Type B pancreatic cell (in vitro differentiated cells): ENCODE results near the gene MYL6. TPM values are rescaled to one million over a fixed set of nuclear protein-coding genes. Genes with fewer than 3 reads are reported as not detected.

Experiments
- DNase-seq: peaks from one replicate; pipeline ENCODE4 v3.0.0; 2021; ENCODE audit warnings: mixed read lengths; ENCODE audit not compliant: unreplicated experiment; ENCODE audit errors: extremely low spot score
- H3K27ac Mint-ChIP-seq: 2 replicates; pipeline ENCODE4 v1.8.0; 2021; ENCODE audit warnings: mild to moderate bottlenecking, mixed read lengths
- H3K27me3 Mint-ChIP-seq: 2 replicates; pipeline ENCODE4 v1.8.0; 2021; ENCODE audit warnings: mixed read lengths
- H3K36me3 Mint-ChIP-seq: 2 replicates; pipeline ENCODE4 v1.8.0; 2021; ENCODE audit warnings: mixed read lengths
- H3K4me1 Mint-ChIP-seq: one replicate; pipeline ENCODE4 v1.8.0; 2021; ENCODE audit warnings: mixed read lengths; ENCODE audit not compliant: unreplicated experiment
- H3K4me3 Mint-ChIP-seq: 2 replicates; pipeline ENCODE4 v1.8.0; 2021; ENCODE audit warnings: mild to moderate bottlenecking, mixed read lengths
- H3K9me3 Mint-ChIP-seq: 2 replicates; pipeline ENCODE4 v1.8.0; 2021; ENCODE audit warnings: mixed read lengths
- CTCF ChIP-seq: fragments of 200-600 bp; sonication (generic); conservative IDR thresholded peaks from 2 replicates; pipeline ENCODE4 v1.5.0; 2021; ENCODE audit warnings: antibody characterized with exemption, mild to moderate bottlenecking
- total RNA-seq: library from RNA; stranded (reverse); gene quantifications from 2 replicates; pipeline ENCODE4 v1.2.1, GENCODE V29; 2021; ENCODE audit warnings: low replicate concordance

Gene MYL6
- total RNA-seq, 1 donor from 2014 or later = 1,223 TPM

GRCh38 chr12:56204275-56204674 is 46.1 kb downstream of the MYL6 start:
- Mint-ChIP-seq H3K9me3 (no peaks in the 10 kb centered on the region), H3K27me3 (no peaks in the 10 kb centered on the region), H3K4me1 (no peaks in the 10 kb centered on the region), H3K4me3 (no peak overlapping the region), H3K36me3 (peaks cover 12% of the 10 kb centered on the region), H3K27ac (no peak overlapping the region)
- DNase-seq = no peak
- TF ChIP-seq CTCF = no peak

GRCh38 chr12:56205445-56205844 is 47.3 kb downstream of the MYL6 start:
- Mint-ChIP-seq H3K27me3 (no peaks in the 10 kb centered on the region), H3K36me3 (peaks cover 21% of the 10 kb centered on the region), H3K27ac (no peak overlapping the region), H3K4me3 (no peak overlapping the region), H3K9me3 (no peaks in the 10 kb centered on the region), H3K4me1 (no peaks in the 10 kb centered on the region)
- DNase-seq = no peak
- TF ChIP-seq CTCF = peak; percentile 28

- H3K4me3 Mint-ChIP-seq = no peak overlapping the region
- H3K36me3 Mint-ChIP-seq = peaks cover 28% of the 10 kb centered on the region
- H3K4me1 Mint-ChIP-seq = no peaks in the 10 kb centered on the region
- TF ChIP-seq CTCF = peak; percentile 73
- no peak overlapping the region for H3K27ac Mint-ChIP-seq
- H3K27me3 Mint-ChIP-seq = no peaks in the 10 kb centered on the region
- no peak for DNase-seq
- no peaks in the 10 kb centered on the region for H3K9me3 Mint-ChIP-seq
Observed at GRCh38 chr12:56206452-56207166, 48.5 kb downstream of the MYL6 start.

GRCh38 chr12:56208006-56208405 is 49.8 kb downstream of the MYL6 start:
- peaks cover 32% of the 10 kb centered on the region for H3K36me3 Mint-ChIP-seq
- H3K27ac Mint-ChIP-seq = no peak overlapping the region
- no peaks in the 10 kb centered on the region for H3K9me3 Mint-ChIP-seq
- H3K4me1 Mint-ChIP-seq = no peaks in the 10 kb centered on the region
- DNase-seq = no peak
- no peak overlapping the region for H3K4me3 Mint-ChIP-seq
- TF ChIP-seq CTCF = no peak
- no peaks in the 10 kb centered on the region for H3K27me3 Mint-ChIP-seq

Other genes starting within 250 kb of the MYL6 start
- gene PYM1, start 230.5 kb upstream of the MYL6 start, total RNA-seq = 28.0 and 33.7 TPM in 2 replicates
- 28.6 and 46.6 TPM in 2 replicates for gene DGKA, start 227.2 kb upstream of the MYL6 start, total RNA-seq
- gene PMEL, start 192.3 kb upstream of the MYL6 start, total RNA-seq = 1.4 and 136 TPM in 2 replicates
- 52.8 and 82.8 TPM in 2 replicates for gene CDK2, start 191.5 kb upstream of the MYL6 start, total RNA-seq
- 105 and 131 TPM in 2 replicates for gene RAB5B, start 184.3 kb upstream of the MYL6 start, total RNA-seq
- gene SUOX, start 161.1 kb upstream of the MYL6 start, total RNA-seq = 28.4 and 34.6 TPM in 2 replicates
- gene IKZF4, start 137.3 kb upstream of the MYL6 start, total RNA-seq = 6.1 and 21.0 TPM in 2 replicates
- gene RPS26, start 116.4 kb upstream of the MYL6 start, total RNA-seq = 20.2 and 38.7 TPM in 2 replicates
- gene ERBB3, start 78.2 kb upstream of the MYL6 start, total RNA-seq = 76.5 and 176 TPM in 2 replicates
- gene PA2G4, start 53.8 kb upstream of the MYL6 start, total RNA-seq = 115 and 141 TPM in 2 replicates
- gene RPL41, start 41.7 kb upstream of the MYL6 start, total RNA-seq = 4,566 and 4,714 TPM in 2 replicates
- 11.6 and 12.1 TPM in 2 replicates for gene ZC3H10, start 40.1 kb upstream of the MYL6 start, total RNA-seq
- 81.4 and 96.3 TPM in 2 replicates for gene ESYT1, start 30.1 kb upstream of the MYL6 start, total RNA-seq
- gene MYL6B, start 5.8 kb upstream of the MYL6 start, total RNA-seq = 66.2 and 161 TPM in 2 replicates
- gene SMARCC2, start 31.1 kb downstream of the MYL6 start, total RNA-seq = 92.8 and 147 TPM in 2 replicates
- gene RNF41, start 63.6 kb downstream of the MYL6 start, total RNA-seq = 33.7 and 37.7 TPM in 2 replicates
- 37.5 and 40.0 TPM in 2 replicates for gene NABP2, start 66.0 kb downstream of the MYL6 start, total RNA-seq
- 23.0 and 37.7 TPM in 2 replicates for gene SLC39A5, start 71.7 kb downstream of the MYL6 start, total RNA-seq
- 52.9 and 56.1 TPM in 2 replicates for gene ANKRD52, start 100.0 kb downstream of the MYL6 start, total RNA-seq
- 21.3 and 26.4 TPM in 2 replicates for gene COQ10A, start 108.6 kb downstream of the MYL6 start, total RNA-seq
- 278 and 290 TPM in 2 replicates for gene CS, start 142.0 kb downstream of the MYL6 start, total RNA-seq
- gene CNPY2, start 157.6 kb downstream of the MYL6 start, total RNA-seq = 194 and 217 TPM in 2 replicates
- gene PAN2, start 175.6 kb downstream of the MYL6 start, total RNA-seq = 58.3 and 77.5 TPM in 2 replicates
- gene IL23A, start 180.5 kb downstream of the MYL6 start, total RNA-seq = 0.48 and 1.3 TPM in 2 replicates
- 132 and 139 TPM in 2 replicates for gene STAT2, start 201.7 kb downstream of the MYL6 start, total RNA-seq
- gene APOF, start 204.5 kb downstream of the MYL6 start, total RNA-seq = not detected in 2 replicates